GM20000 (cell line): ENCODE results near the gene MSLN.

ENCODE experiments used
- DNase-seq: peaks from one replicate; pipeline ENCODE4 v3.0.0; 2012; ENCODE audit warnings: low spot score
- CTCF ChIP-seq: IDR thresholded peaks from 2 replicates; pipeline ENCODE4 v1.5.1; 2012; ENCODE audit warnings: mild to moderate bottlenecking, control low read depth; ENCODE audit errors: extremely low read depth, missing control alignments

MSLN gene

GRCh38 chr16:794091-794822 is 33.7 kb downstream of the MSLN start:
- no peak for TF ChIP-seq CTCF
- no peak for DNase-seq

- TF ChIP-seq CTCF, result no peak
- DNase-seq, result no peak
Observed at GRCh38 chr16:794853-795466, 34.4 kb downstream of the MSLN start.

- TF ChIP-seq CTCF, result no peak
- DNase-seq, result no peak
Observed at GRCh38 chr16:795580-796229, 35.2 kb downstream of the MSLN start.

GRCh38 chr16:796296-797119 is 36.0 kb downstream of the MSLN start:
- TF ChIP-seq CTCF, result no peak

GRCh38 chr16:797120-797420 is 36.5 kb downstream of the MSLN start:
- TF ChIP-seq CTCF, result no peak
- no peak for DNase-seq

More at GRCh38 chr16:796296-797119, 36.0 kb downstream of the MSLN start:
- DNase-seq, result no peak

- no peak for DNase-seq
- TF ChIP-seq CTCF, result no peak
Observed at GRCh38 chr16:797686-798085, 37.2 kb downstream of the MSLN start.
